GM21526 (cell line): Measurements from ENCODE around the gene PIAS3.
A peak's percentile ranks its signal among the peaks of the same experiment; 100 is the strongest.
"Not testable (repeated sequence)": the region's sequence is repeated elsewhere in the genome, so short reads cannot be mapped to it uniquely, and the experiment has no call there.

Source experiments
- ATAC-seq: cut with Tn5 transposase; IDR thresholded peaks from one replicate; pipeline ENCODE4 v1.9.1; 2021; ENCODE audit warnings: moderate library complexity; ENCODE audit not compliant: unreplicated experiment, low FRiP score

PIAS3 gene

DNA sequence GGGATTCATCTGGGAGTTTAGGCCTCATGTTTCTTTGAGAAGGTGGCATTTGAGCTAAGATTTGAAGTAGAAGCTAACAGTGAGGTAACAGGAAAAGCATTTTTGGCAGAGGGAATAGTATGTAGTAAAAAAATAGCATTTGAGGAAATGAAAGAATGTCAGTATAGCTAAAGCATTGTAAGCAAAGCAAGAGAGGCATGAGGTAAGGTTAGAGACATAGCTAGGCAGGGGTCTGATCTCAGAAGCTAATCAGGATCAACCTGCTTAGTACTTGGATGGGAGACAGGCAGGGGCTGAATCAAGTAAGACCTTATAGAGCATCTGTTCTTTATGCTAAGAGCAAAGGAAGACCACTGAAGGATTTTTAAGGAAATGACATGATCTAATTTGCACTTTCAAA is 30.9 kb downstream of the PIAS3 start:
- no peak for ATAC-seq

DNA sequence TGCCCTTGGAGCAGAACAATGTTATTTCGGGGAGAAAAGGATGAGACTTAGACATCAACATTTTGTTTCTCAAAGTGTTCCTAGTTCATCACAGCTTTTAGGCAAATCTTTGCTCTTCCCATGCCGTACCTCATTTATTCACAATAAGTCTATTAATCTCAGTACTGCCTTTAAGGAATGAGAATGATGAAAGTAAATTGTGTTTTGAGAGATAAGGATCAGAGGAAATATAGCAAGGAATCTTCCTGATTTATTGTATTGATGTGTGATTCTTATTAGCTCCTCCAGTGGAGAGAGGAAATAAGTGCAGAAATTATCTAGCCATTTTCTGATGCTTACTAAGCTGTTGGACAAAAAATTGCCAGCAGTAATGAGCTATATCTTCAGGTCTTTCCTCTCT is 32.9 kb downstream of the PIAS3 start:
- ATAC-seq = no peak

DNA sequence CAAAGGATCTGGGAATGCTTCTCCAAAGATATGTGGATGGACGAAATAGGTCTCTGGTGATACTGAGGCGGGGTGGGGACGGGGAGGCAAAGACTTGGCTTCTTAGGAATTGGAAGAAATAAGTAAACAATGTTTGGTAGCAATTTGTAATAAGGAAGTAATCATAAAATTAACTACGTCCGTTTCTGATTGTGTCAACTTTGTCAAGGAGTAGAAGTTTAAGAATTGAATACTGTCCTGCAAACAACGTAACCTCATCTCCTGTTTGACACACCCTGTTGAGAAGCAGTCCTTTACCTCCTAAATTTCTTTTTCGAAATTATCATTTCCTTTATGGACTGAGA is 34.4 kb downstream of the PIAS3 start:
- no peak for ATAC-seq

DNA sequence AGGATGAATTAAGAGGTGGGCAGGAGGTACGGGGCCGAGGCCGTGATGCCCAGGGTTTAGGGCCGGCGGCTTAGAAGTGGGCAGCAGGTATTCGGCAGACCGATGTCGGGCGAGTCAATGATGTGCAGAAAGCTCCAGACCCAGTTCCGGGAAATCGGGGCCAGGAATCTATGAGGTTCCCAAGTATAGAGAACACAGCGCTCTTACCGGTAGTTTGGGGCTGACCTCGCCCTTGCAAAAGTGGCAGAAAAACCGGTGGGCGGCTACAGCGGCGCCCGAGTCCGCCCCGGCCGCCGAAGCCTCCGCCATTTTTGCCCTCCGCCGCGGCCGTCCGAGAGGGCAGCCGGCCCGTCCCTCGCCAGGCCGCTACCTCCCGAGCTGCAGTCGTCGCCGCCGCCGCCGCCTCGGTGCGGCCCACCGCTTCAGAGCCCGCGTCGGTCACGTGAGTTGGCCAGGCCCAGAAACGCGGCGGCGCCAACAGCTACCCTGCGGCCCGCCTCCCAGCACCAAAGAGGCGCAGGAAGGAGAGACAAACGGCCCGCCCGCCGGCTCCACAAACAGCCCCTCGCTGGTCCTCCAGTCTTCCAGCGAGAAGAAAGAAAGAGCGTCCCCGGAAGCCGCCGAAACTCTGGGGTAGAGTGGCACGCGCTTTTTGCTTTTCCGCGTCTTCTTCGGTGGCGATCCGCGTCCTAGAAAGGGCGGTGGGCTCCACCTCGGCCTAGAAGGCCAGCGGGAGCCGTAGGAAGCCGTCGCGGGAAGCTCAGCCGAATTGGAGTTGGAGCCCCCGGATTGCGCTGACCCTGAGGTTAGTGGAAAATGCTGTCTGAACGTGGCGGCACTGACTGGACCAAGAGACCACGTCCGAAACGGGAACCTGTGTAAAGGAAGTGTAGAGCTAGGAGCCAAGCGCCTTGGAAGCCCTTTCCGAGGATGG is 35.0 kb downstream of the PIAS3 start, which contains the start of the genes POLR3C and RNF115:
Gene POLR3C (plus strand): TSS at position 636 of the 934 bp plus-strand sequence. CDS start 1,577 bp downstream, outside the sequence.
Gene RNF115 (minus strand): TSS at position 531 of the 934 bp plus-strand sequence. CDS start 222 bp downstream, at position 309.
- peak; percentile 78 for ATAC-seq

DNA sequence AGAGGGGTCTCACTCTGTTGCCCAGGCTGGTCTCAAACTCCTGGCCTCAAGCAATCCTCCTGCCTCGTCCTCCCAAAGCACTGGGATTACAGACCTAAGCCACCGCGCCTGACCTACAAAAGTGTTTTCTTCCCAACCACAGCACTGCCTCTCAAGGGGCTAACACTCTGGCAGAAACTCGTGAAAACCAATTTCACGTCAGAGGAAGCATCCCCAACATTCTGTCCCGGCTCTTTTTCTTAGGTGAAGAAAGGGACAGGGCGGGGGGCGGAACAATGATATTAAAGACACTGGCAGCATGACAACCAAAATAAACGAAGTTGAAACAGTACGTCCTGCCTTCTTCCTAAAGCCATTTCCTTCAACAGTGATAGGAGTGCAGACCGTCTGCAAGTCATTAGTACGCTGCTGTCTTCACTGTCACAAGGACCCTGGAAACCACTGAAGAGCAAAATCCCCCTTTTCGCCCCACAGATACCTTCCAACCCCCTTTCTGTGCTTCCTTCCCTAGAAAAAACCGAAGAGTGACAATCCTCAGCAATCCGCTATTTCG is 36.0 kb downstream of the PIAS3 start:
- ATAC-seq = not testable (repeated sequence)

DNA sequence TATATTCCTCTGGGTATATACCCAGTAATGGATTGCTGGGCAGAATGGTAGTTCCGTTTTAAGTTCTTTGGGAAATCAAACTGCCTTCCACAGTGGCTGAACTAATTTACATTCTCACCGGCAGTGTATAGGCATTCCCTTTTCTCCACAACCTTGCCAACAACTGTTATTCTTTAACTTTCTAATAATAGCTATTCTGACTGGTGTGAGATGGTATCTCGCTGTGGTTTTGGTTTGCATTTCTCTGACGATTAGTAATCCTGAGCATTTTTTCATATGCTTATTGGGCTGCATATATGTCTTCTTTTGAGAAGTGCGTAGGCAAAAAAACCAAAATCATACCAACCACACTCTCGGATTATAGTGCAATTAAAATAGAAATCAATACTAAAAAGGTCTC is 40.8 kb downstream of the PIAS3 start:
- ATAC-seq = not testable (repeated sequence)

DNA sequence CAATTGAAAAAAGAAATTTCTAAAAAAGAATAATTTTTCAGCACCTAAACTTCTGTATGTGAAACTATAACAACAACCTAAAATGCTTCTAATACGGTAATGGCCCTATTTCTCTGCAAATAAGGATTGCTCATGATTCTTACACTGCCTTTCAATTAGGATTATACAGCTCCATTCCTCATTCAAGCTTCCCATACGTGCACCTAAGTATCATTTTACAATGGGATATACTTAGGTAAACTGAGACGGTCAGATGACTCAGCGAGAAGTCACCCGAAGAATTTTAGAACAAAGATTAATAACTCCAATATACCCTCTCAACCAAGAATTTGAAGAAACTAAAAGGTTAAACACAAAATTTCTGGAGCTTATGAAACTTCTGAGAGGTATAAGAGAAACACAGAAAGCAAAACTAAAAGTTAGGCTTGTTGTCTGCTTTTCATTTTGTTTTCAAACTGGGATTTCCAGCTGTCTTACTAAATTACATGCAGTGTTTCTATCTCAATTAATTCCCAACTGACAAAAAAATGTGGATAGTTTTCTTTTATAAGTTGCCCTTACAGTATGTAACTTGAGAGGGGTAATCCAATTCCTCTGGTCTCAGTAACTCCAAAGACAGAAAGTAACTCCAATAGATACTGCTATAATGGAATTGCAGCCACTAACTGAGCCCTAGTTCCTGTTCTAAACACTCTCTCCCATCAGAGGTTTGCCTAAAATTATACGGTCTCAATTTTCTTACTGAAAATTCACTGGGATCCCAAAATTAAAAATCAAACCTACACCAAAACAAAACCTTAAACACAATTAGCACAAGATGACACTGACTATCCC is 45.7 kb downstream of the PIAS3 start:
- ATAC-seq = not testable (repeated sequence)

DNA sequence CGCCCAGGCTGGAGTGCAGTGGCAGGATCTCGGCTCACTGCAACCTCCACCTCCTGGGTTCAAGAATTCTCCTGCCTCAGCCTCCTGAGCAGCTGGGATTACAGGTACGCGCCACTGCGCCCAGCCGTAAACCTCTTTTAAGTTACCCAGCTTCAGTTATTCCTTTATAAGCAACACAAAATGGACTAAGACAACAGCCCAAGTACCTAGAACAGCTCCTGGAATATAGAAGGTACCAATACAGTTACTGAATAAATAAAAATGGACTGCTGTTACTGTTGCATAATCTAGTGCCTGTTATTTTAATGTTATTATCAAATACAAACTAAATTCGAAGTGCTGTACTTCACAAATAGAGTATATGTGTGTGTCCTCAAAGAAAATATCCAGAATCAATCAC is 52.0 kb downstream of the PIAS3 start:
- no peak for ATAC-seq

DNA sequence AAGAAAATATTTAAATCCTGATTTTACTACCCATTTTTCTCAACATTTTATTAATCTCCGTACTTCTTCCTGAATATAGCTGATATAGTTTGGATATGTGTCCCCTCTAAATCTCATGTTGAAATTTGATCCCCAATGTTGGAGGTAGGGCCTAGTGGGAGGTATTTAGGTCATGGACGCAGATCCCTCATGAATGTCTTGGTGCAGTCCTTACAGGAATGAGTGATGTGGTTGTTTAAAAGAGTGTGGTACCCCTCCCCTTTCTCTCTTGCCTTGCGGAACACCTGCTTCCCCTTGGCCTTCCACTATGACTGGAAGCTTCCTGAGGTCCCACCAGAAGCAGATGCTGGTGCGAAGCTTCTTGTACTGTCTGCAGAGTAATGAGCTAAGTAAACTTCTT is 52.5 kb downstream of the PIAS3 start:
- no peak for ATAC-seq

DNA sequence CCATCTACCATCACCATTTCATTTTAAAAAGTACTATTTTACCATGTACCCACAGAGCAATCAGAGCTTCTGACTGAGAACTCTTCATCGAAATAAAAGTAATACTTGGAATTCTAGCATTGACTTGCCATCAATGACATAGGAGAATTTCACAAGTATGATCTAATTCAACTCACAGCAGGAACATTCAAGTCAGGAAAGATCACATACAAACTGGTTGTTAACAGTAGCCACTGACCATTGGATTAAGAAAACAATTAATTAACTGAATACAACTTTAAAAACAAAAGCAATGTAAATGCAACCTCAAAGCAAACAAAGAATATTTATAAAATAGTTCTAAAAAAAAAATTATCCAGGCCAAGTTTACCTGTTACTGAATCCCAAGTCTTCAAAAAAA is 53.8 kb downstream of the PIAS3 start:
- ATAC-seq = no peak

DNA sequence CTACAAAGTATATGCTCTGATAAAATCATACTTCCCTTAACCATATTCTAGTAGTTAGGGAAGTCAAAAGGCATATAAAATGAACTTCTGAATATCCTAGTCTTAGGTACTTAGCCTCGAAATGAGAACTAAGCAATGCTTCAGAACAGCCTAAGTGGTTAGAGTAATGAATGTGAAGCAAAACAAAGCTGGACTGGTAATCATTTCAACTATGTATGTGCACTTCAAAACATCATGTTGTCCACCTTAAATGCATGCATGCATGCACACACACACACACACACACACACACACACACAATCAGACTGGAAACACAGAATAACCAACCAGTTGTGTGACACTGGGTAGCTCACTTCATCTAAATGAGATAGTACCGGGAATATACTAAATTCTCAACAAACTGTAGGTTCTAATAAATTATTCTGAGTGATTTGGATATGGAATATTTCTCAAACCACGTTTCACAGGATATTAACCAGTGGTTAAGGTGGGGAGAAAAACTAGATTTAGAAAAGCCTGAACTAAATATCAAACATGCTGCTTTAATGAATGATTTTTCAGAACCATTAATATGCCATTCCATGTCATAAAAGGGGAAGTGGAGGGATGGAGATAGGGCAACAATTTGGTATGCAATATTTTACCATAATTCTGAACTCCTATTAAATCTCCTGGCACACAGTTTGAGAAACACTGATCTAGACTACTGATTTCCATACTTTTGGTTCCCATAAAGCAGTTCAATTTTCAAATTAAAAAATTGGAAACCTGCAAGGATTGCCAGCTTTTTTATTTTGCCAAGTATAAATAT is 54.4 kb downstream of the PIAS3 start:
- ATAC-seq = no peak

DNA sequence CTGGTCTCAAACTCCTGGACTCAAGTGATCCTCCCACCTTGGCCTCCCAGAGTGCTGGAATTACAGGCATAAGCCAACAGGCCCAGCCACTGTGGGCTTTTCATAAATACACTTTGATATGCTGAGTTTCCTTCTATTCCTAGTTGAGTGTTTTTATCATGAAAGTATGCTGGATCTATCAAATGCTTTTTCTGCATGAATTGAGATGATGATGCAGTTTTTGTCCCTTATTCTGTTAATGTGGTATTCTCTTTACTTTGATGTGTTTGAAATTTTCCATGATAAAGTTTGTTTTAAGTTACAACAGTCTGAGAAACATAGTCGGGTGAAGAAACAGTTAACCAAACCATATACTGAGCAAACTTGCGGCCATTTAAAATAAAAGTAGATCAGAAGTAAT is 59.1 kb downstream of the PIAS3 start:
- ATAC-seq = no peak
